ENCODE results near the gene DPF1.

The DPF1 gene

GRCh38 chr19:38206006-38206745, 17.8 kb downstream of the DPF1 start:
- H3K14ac ChIP-seq (ENCODE audit: low read length): no peak overlapping the region
- H2AK5ac ChIP-seq (ENCODE audit: low read depth, low read length): peak overlapping the region; percentile 92
- no peak overlapping the region for H3K4me2 ChIP-seq (ENCODE audit: insufficient read depth, low read length, poor library complexity, severe bottlenecking)
- H3K79me1 ChIP-seq (ENCODE audit: low read depth, low read length): no peaks in the 10 kb centered on the region
- H3K9ac ChIP-seq (ENCODE audit: low read depth, low read length, poor library complexity): peak overlapping the region; percentile 66
- H2BK12ac ChIP-seq (ENCODE audit: low read length): no peak overlapping the region
- H2AFZ ChIP-seq (ENCODE audit: low read length): no peak overlapping the region
- peaks cover 22 to 29% of the 10 kb centered on the region in 2 donors for H3K4me1 ChIP-seq (ENCODE audit: control insufficient read depth in 2 of 2, insufficient read depth in 1 of 2, low read depth in 1 of 2, low read length in 2 of 2)
- peak overlapping the region; percentile 82 for H2BK15ac ChIP-seq (ENCODE audit: low read length)
- no peaks in the 10 kb centered on the region for H3K27me3 ChIP-seq (ENCODE audit: control insufficient read depth in 3 of 3, insufficient read depth in 3 of 3, low read depth in 1 of 3, low read length in 3 of 3)
- H3K4ac ChIP-seq (ENCODE audit: low read length): peak overlapping the region; percentile 12
- peak overlapping the region; percentile 61 for H4K91ac ChIP-seq (ENCODE audit: low read depth, low read length, poor library complexity)
- H3K4me3 ChIP-seq (ENCODE audit: low read length in 2 of 2): no peak overlapping the region
- H3K18ac ChIP-seq (ENCODE audit: low read length): peak overlapping the region; percentile 84
- H3K23ac ChIP-seq (ENCODE audit: low read depth, low read length, poor library complexity): peak overlapping the region; percentile 83
- no peak overlapping the region for H2BK120ac ChIP-seq (ENCODE audit: low read depth, low read length)
- DNase-seq (ENCODE audit: low spot score): no peak
- WGBS, 2 donors (ENCODE audit: extremely low coverage in 2 of 2, insufficient read length in 2 of 2, insufficient replicate concordance in 1 of 2): no CpG with 5 or more reads among the region's 36 CpGs
- H4K8ac ChIP-seq (ENCODE audit: low read depth, low read length): no peak overlapping the region
- peak overlapping the region; percentile 68 for H2BK5ac ChIP-seq (ENCODE audit: low read length)
- H3K9me3 ChIP-seq (replicated peaks in 1 of 2; ENCODE audit: control insufficient read depth in 2 of 2, insufficient read depth in 1 of 2, low read depth in 1 of 2, low read length in 2 of 2): no peaks in the 10 kb centered on the region
- H3K36me3 ChIP-seq (replicated peaks in 1 of 2; ENCODE audit: control insufficient read depth in 2 of 2, insufficient read depth in 2 of 2, low read length in 2 of 2): peaks cover 2 to 27% of the 10 kb centered on the region in 2 donors
- H3K27ac ChIP-seq (replicated peaks; ENCODE audit: low read length): peak overlapping the region; percentile 32

- H3K27me3 ChIP-seq (ENCODE audit: control insufficient read depth in 3 of 3, insufficient read depth in 3 of 3, low read depth in 1 of 3, low read length in 3 of 3): no peaks in the 10 kb centered on the region
Measured at GRCh38 chr19:38204728-38205127, 19.3 kb downstream of the DPF1 start.

GRCh38 chr19:38204096-38204495, 19.9 kb downstream of the DPF1 start:
- Histone ChIP-seq H3K23ac (ENCODE audit: low read depth, low read length, poor library complexity) (peak overlapping the region; percentile 10), H2AK5ac (ENCODE audit: low read depth, low read length) (no peak overlapping the region), H3K9me3 (replicated peaks in 1 of 2; ENCODE audit: control insufficient read depth in 2 of 2, insufficient read depth in 1 of 2, low read depth in 1 of 2, low read length in 2 of 2) (no peaks in the 10 kb centered on the region), H3K14ac (ENCODE audit: low read length) (no peak overlapping the region), H3K4me2 (ENCODE audit: insufficient read depth, low read length, poor library complexity, severe bottlenecking) (no peak overlapping the region), H3K4ac (ENCODE audit: low read length) (no peak overlapping the region), H3K4me1 (ENCODE audit: control insufficient read depth in 2 of 2, insufficient read depth in 1 of 2, low read depth in 1 of 2, low read length in 2 of 2) (peaks cover 12% of the 10 kb centered on the region in 2 donors), H3K79me1 (ENCODE audit: low read depth, low read length) (no peaks in the 10 kb centered on the region), H3K18ac (ENCODE audit: low read length) (no peak overlapping the region), H2AFZ (ENCODE audit: low read length) (no peak overlapping the region), H2BK12ac (ENCODE audit: low read length) (no peak overlapping the region), H3K9ac (ENCODE audit: low read depth, low read length, poor library complexity) (no peak overlapping the region), H2BK120ac (ENCODE audit: low read depth, low read length) (no peak overlapping the region), H3K36me3 (replicated peaks in 1 of 2; ENCODE audit: control insufficient read depth in 2 of 2, insufficient read depth in 2 of 2, low read length in 2 of 2) (peaks cover 2 to 34% of the 10 kb centered on the region in 2 donors), H2BK15ac (ENCODE audit: low read length) (no peak overlapping the region), H3K27me3 (ENCODE audit: control insufficient read depth in 3 of 3, insufficient read depth in 3 of 3, low read depth in 1 of 3, low read length in 3 of 3) (no peaks in the 10 kb centered on the region), H4K91ac (ENCODE audit: low read depth, low read length, poor library complexity) (no peak overlapping the region), H4K8ac (ENCODE audit: low read depth, low read length) (no peak overlapping the region), H2BK5ac (ENCODE audit: low read length) (no peak overlapping the region), H3K27ac (replicated peaks; ENCODE audit: low read length) (no peak overlapping the region), H3K4me3 (ENCODE audit: low read length in 2 of 2) (no peak overlapping the region)
- no CpG with 5 or more reads among the region's 8 CpGs for WGBS, 2 donors (ENCODE audit: extremely low coverage in 2 of 2, insufficient read length in 2 of 2, insufficient replicate concordance in 1 of 2)
- no peak for DNase-seq (ENCODE audit: low spot score)

More at GRCh38 chr19:38204728-38205127, 19.3 kb downstream of the DPF1 start:
- peaks cover 16 to 18% of the 10 kb centered on the region in 2 donors for H3K4me1 ChIP-seq (ENCODE audit: control insufficient read depth in 2 of 2, insufficient read depth in 1 of 2, low read depth in 1 of 2, low read length in 2 of 2)
- no peak overlapping the region for H3K14ac ChIP-seq (ENCODE audit: low read length)
- H4K8ac ChIP-seq (ENCODE audit: low read depth, low read length): no peak overlapping the region
- no peak overlapping the region for H2AFZ ChIP-seq (ENCODE audit: low read length)
- H2BK120ac ChIP-seq (ENCODE audit: low read depth, low read length): no peak overlapping the region
- no peak overlapping the region for H2BK15ac ChIP-seq (ENCODE audit: low read length)
- no peak overlapping the region for H3K4me2 ChIP-seq (ENCODE audit: insufficient read depth, low read length, poor library complexity, severe bottlenecking)
- H2BK12ac ChIP-seq (ENCODE audit: low read length): no peak overlapping the region
- H3K36me3 ChIP-seq (replicated peaks in 1 of 2; ENCODE audit: control insufficient read depth in 2 of 2, insufficient read depth in 2 of 2, low read length in 2 of 2): peaks cover 2 to 33% of the 10 kb centered on the region in 2 donors
- H3K23ac ChIP-seq (ENCODE audit: low read depth, low read length, poor library complexity): no peak overlapping the region
- no peaks in the 10 kb centered on the region for H3K9me3 ChIP-seq (replicated peaks in 1 of 2; ENCODE audit: control insufficient read depth in 2 of 2, insufficient read depth in 1 of 2, low read depth in 1 of 2, low read length in 2 of 2)
- no peak overlapping the region for H3K18ac ChIP-seq (ENCODE audit: low read length)
- WGBS, 2 donors (ENCODE audit: extremely low coverage in 2 of 2, insufficient read length in 2 of 2, insufficient replicate concordance in 1 of 2): no CpG with 5 or more reads among the region's 8 CpGs
- H2AK5ac ChIP-seq (ENCODE audit: low read depth, low read length): no peak overlapping the region
- H3K27ac ChIP-seq (replicated peaks; ENCODE audit: low read length): no peak overlapping the region
- no peak overlapping the region for H3K9ac ChIP-seq (ENCODE audit: low read depth, low read length, poor library complexity)
- no peak overlapping the region for H4K91ac ChIP-seq (ENCODE audit: low read depth, low read length, poor library complexity)
- no peak overlapping the region for H2BK5ac ChIP-seq (ENCODE audit: low read length)
- no peaks in the 10 kb centered on the region for H3K79me1 ChIP-seq (ENCODE audit: low read depth, low read length)
- no peak overlapping the region for H3K4me3 ChIP-seq (ENCODE audit: low read length in 2 of 2)
- no peak for DNase-seq (ENCODE audit: low spot score)
- H3K4ac ChIP-seq (ENCODE audit: low read length): no peak overlapping the region

- Histone ChIP-seq H3K4me2 (ENCODE audit: insufficient read depth, low read length, poor library complexity, severe bottlenecking) (no peak overlapping the region), H3K9me3 (replicated peaks in 1 of 2; ENCODE audit: control insufficient read depth in 2 of 2, insufficient read depth in 1 of 2, low read depth in 1 of 2, low read length in 2 of 2) (no peaks in the 10 kb centered on the region), H3K4ac (ENCODE audit: low read length) (peak overlapping the region; percentile 70), H3K79me1 (ENCODE audit: low read depth, low read length) (no peaks in the 10 kb centered on the region), H3K14ac (ENCODE audit: low read length) (no peak overlapping the region), H4K91ac (ENCODE audit: low read depth, low read length, poor library complexity) (no peak overlapping the region), H3K27ac (replicated peaks; ENCODE audit: low read length) (no peak overlapping the region), H2BK5ac (ENCODE audit: low read length) (peak overlapping the region; percentile 80), H3K36me3 (replicated peaks in 1 of 2; ENCODE audit: control insufficient read depth in 2 of 2, insufficient read depth in 2 of 2, low read length in 2 of 2) (peaks cover 7 to 43% of the 10 kb centered on the region in 2 donors), H2AK5ac (ENCODE audit: low read depth, low read length) (no peak overlapping the region), H2BK15ac (ENCODE audit: low read length) (no peak overlapping the region), H3K9ac (ENCODE audit: low read depth, low read length, poor library complexity) (no peak overlapping the region), H2AFZ (ENCODE audit: low read length) (no peak overlapping the region), H4K8ac (ENCODE audit: low read depth, low read length) (no peak overlapping the region), H3K18ac (ENCODE audit: low read length) (peak overlapping the region; percentile 64), H3K4me1 (ENCODE audit: control insufficient read depth in 2 of 2, insufficient read depth in 1 of 2, low read depth in 1 of 2, low read length in 2 of 2) (peaks cover 8 to 9% of the 10 kb centered on the region in 2 donors), H3K23ac (ENCODE audit: low read depth, low read length, poor library complexity) (no peak overlapping the region), H2BK120ac (ENCODE audit: low read depth, low read length) (no peak overlapping the region), H3K4me3 (ENCODE audit: low read length in 2 of 2) (no peak overlapping the region), H3K27me3 (ENCODE audit: control insufficient read depth in 3 of 3, insufficient read depth in 3 of 3, low read depth in 1 of 3, low read length in 3 of 3) (no peaks in the 10 kb centered on the region), H2BK12ac (ENCODE audit: low read length) (no peak overlapping the region)
- WGBS, 2 donors (ENCODE audit: extremely low coverage in 2 of 2, insufficient read length in 2 of 2, insufficient replicate concordance in 1 of 2): no CpG with 5 or more reads among the region's 13 CpGs
- no peak for DNase-seq (ENCODE audit: low spot score)
Measured at GRCh38 chr19:38203197-38203596, 20.8 kb downstream of the DPF1 start.
